T-cell (primary cell): ENCODE measurements around the gene STX18. TPM values are rescaled to one million over a fixed set of nuclear protein-coding genes. Genes with fewer than 3 reads are reported as not detected.
A peak's percentile ranks its signal among the peaks of the same experiment; 100 is the strongest.
"Not testable (repeated sequence)": the region's sequence is repeated elsewhere in the genome, so short reads cannot be mapped to it uniquely, and the experiment has no call there.

Experiments used
- ATAC-seq, 4 experiments: fragments of 200-7000 bp in 3 of 4; fragments of 150-1000 bp in 1 of 4; cut with Tn5 transposase; replicated peaks in 1 of 4; 1 replicate in 3 of 4; 2 replicates in 1 of 4; pipeline ENCODE4 v1.10.0; 2021; ENCODE audit warnings: moderate library complexity in 3 of 4, mild to moderate bottlenecking in 2 of 4, moderate number of reproducible peaks in 1 of 4
- CTCF ChIA-PET, 2 donors: fragments of 300-600 bp; sonication (Branson Sonifier 250); formaldehyde crosslinking; loops; one replicate each; lab custom pipeline; 2022; ENCODE audit warnings: antibody characterized with exemption in 2 of 2; lab: Charles Lee
- POLR2A ChIA-PET, 2 donors: fragments of 300-600 bp; sonication (Branson Sonifier 250); formaldehyde crosslinking; loops; one replicate each; lab custom pipeline; 2022; ENCODE audit warnings: antibody characterized with exemption in 2 of 2; lab: Charles Lee
- DNase-seq, 35 experiments: peaks; one replicate each; pipeline versions ENCODE4 v3.0.0 to v3.0.0-alpha.2; 2013 to 2023
- H3K27ac ChIP-seq: one replicate; pipeline ENCODE4 v1.5.1; 2013; ENCODE audit warnings: low read length
- H3K27me3 ChIP-seq, 2 experiments: replicated peaks in 1 of 2; 1 replicate in 1 of 2; 2 replicates in 1 of 2; pipeline versions ENCODE4 v1.6.1 to v1.7.0; 2013; ENCODE audit warnings: low read length in 1 of 2, mixed read lengths in 1 of 2; ENCODE audit not compliant: control insufficient read depth in 2 of 2, insufficient read depth in 2 of 2; ENCODE audit errors: extremely low read depth in 1 of 2
- H3K36me3 ChIP-seq, 2 donors: 1 replicate in 1 of 2; 2 replicates in 1 of 2; pipeline versions ENCODE4 v1.6.1 to v1.7.0; 2013; ENCODE audit warnings: low read length in 1 of 2; ENCODE audit not compliant: control insufficient read depth in 2 of 2, insufficient read depth in 1 of 2; ENCODE audit errors: extremely low read depth in 1 of 2
- H3K4me1 ChIP-seq, 2 experiments: 1 replicate in 1 of 2; 2 replicates in 1 of 2; pipeline versions ENCODE4 v1.6.1 to v1.7.0; 2013; ENCODE audit warnings: low read length in 2 of 2, mixed read lengths in 1 of 2; ENCODE audit not compliant: insufficient read depth in 2 of 2, control insufficient read depth in 1 of 2; ENCODE audit errors: extremely low read depth in 1 of 2
- H3K4me3 ChIP-seq, 2 donors: 1 replicate in 1 of 2; 2 replicates in 1 of 2; pipeline versions ENCODE4 v1.5.1 to v1.7.0; 2013; ENCODE audit warnings: mild to moderate bottlenecking in 2 of 2, low read length in 1 of 2, moderate library complexity in 1 of 2; ENCODE audit not compliant: control insufficient read depth in 1 of 2; ENCODE audit errors: extremely low read depth in 1 of 2
- H3K9me3 ChIP-seq: 2 replicates; pipeline ENCODE4 v1.7.0; 2013
- H3K27ac Mint-ChIP-seq, 2 donors: one replicate each; pipeline ENCODE4 v1.8.0; 2020 to 2021; ENCODE audit warnings: mild to moderate bottlenecking in 2 of 2, mixed read lengths in 2 of 2
- H3K27me3 Mint-ChIP-seq, 2 donors: one replicate each; pipeline ENCODE4 v1.8.0; 2021 to 2022; ENCODE audit warnings: mixed read lengths in 2 of 2
- H3K36me3 Mint-ChIP-seq: one replicate; pipeline ENCODE4 v1.8.0; 2021; ENCODE audit warnings: mixed read lengths
- H3K4me1 Mint-ChIP-seq, 3 donors: one replicate each; pipeline ENCODE4 v1.8.0; 2020 to 2022; ENCODE audit warnings: mixed read lengths in 3 of 3, mild to moderate bottlenecking in 1 of 3
- H3K4me3 Mint-ChIP-seq, 3 donors: one replicate each; pipeline ENCODE4 v1.8.0; 2020 to 2022; ENCODE audit warnings: mild to moderate bottlenecking in 3 of 3, mixed read lengths in 3 of 3, moderate library complexity in 3 of 3
- H3K9me3 Mint-ChIP-seq, 3 donors: one replicate each; pipeline ENCODE4 v1.8.0; 2020 to 2022; ENCODE audit warnings: mixed read lengths in 3 of 3
- WGBS: methylation state at CpG from one replicate; pipeline ENCODE4 v1.1.5; 2013; ENCODE audit warnings: missing lambda C conversion rate; ENCODE audit not compliant: insufficient coverage; 5-methylcytosine and 5-hydroxymethylcytosine counted together
- total RNA-seq, 35 experiments: library from RNA in 6 of 35; stranded (reverse) in 6 of 35; fragments of 120-200 nt in 1 of 35; gene quantifications; one replicate each; pipeline versions ENCODE4 v1.2.1 to v1.2.4 and lab custom pipeline; 2013 to 2026

Gene STX18
- total RNA-seq, 5 donors from 2014 or later (not counting 1 experiment from before 2014, with no cell fraction given) = 19.7 to 24.2 (median 22.3) TPM

DNA sequence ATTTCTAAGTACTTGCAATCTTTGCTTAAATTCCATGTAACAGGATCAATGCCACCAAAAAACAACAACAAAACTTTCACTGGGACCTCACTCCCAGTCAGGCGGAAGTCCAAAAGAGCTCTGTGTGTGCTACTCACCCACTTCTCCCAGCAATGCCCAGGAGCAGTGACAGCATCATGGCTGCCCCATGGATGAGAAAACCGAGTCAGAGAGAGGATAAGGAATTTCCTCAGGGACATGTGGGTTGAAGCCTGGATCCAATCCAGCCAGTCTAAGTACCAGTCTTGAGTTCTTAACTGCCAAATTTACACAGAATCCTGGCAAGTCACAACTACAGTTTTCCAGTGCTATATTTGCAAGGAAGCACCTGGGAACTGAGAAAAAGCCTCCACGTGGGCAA, 64.5 kb downstream of the STX18 start:
- Mint-ChIP-seq H3K27me3 (no peaks in the 10 kb centered on the region), H3K4me1 (peaks cover 20 to 31% (median 21%) of the 10 kb centered on the region in 3 donors), H3K36me3 (peaks cover 20% of the 10 kb centered on the region), H3K4me3 (no peak overlapping the region), H3K9me3 (no peaks in the 10 kb centered on the region), H3K27ac (no peak overlapping the region)
- H3K27me3 ChIP-seq = no peaks in the 10 kb centered on the region
- H3K27ac ChIP-seq = no peak overlapping the region
- H3K36me3 ChIP-seq = no peaks in the 10 kb centered on the region
- ATAC-seq (no peak), DNase-seq (no peak)
- CTCF ChIA-PET = interaction anchor here in 1 of 2 donors (0.6 kb wide), 1 partner anchor 19 kb away, joined by 3 read pairs; no protein-coding TSS in a partner anchor
- H3K9me3 ChIP-seq = no peaks in the 10 kb centered on the region
- WGBS = 76% methylated on average over 2 of the region's 3 CpGs
- H3K4me3 ChIP-seq = no peak overlapping the region
- POLR2A ChIA-PET = no interaction called here
- H3K4me1 ChIP-seq = no peaks in the 10 kb centered on the region

- no peak overlapping the region for H3K4me3 Mint-ChIP-seq
- Histone ChIP-seq H3K4me3 (no peak overlapping the region), H3K27me3 (no peaks in the 10 kb centered on the region), H3K9me3 (no peaks in the 10 kb centered on the region), H3K4me1 (no peaks in the 10 kb centered on the region), H3K36me3 (peaks cover 0 to 20% of the 10 kb centered on the region in 2 donors), H3K27ac (no peak overlapping the region)
- WGBS = 100% methylated on average over 2 of the region's 3 CpGs
- ATAC-seq = no peak
- ChIA-PET POLR2A (no interaction called here), CTCF (no interaction called here)
- DNase-seq = no peak
- peaks cover 43% of the 10 kb centered on the region for H3K36me3 Mint-ChIP-seq
- H3K4me1 Mint-ChIP-seq = peaks cover 6 to 22% (median 14%) of the 10 kb centered on the region in 3 donors
- no peak overlapping the region for H3K27ac Mint-ChIP-seq
- H3K9me3 Mint-ChIP-seq = no peaks in the 10 kb centered on the region
- H3K27me3 Mint-ChIP-seq = no peaks in the 10 kb centered on the region
Measured at GRCh38 chr4:4474476-4474875, 67.4 kb downstream of the STX18 start.

- H3K27me3 ChIP-seq = no peaks in the 10 kb centered on the region
- no peaks in the 10 kb centered on the region for H3K9me3 ChIP-seq
- H3K4me3 ChIP-seq = no peak overlapping the region
- WGBS = 94% methylated on average over 8 of the region's 8 CpGs
- Mint-ChIP-seq H3K36me3 (peaks cover 55% of the 10 kb centered on the region), H3K4me3 (no peak overlapping the region), H3K27ac (no peak overlapping the region), H3K4me1 (peaks cover 5 to 14% (median 8%) of the 10 kb centered on the region in 3 donors), H3K27me3 (no peaks in the 10 kb centered on the region), H3K9me3 (no peaks in the 10 kb centered on the region)
- ChIA-PET CTCF (no interaction called here), POLR2A (no interaction called here)
- no peaks in the 10 kb centered on the region for H3K4me1 ChIP-seq
- peaks cover 0 to 28% of the 10 kb centered on the region in 2 donors for H3K36me3 ChIP-seq
- H3K27ac ChIP-seq = no peak overlapping the region
- no peak for ATAC-seq
- no peak for DNase-seq
Measured at GRCh38 chr4:4472344-4472958, 69.4 kb downstream of the STX18 start.

DNA sequence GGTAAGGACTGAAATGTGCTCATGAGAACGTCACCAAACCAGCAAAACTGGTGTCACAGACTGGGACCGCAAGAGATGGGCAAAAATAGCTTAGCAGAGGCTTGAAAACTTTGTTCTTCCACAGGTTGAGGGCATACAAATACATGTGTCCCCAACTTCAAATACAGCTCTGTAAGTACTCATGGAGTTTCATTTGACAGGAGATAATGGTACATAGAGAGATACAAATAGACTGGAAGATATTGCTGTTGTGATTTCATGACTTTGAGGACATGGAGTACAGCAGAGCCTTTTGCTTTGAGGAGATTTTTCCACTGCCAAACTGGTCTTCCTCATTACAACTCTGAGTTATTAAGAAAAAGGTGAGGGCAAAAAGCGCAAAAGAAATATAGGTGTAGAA, 70.7 kb downstream of the STX18 start:
- no peaks in the 10 kb centered on the region for H3K27me3 Mint-ChIP-seq
- CTCF ChIA-PET = no interaction called here
- DNase-seq (no peak), ATAC-seq (no peak)
- no peak overlapping the region for H3K27ac Mint-ChIP-seq
- no peaks in the 10 kb centered on the region for H3K4me1 ChIP-seq
- POLR2A ChIA-PET = no interaction called here
- peaks cover 0 to 36% of the 10 kb centered on the region in 2 donors for H3K36me3 ChIP-seq
- WGBS = no CpG with 5 or more reads among the region's 3 CpGs
- no peak overlapping the region for H3K4me3 ChIP-seq
- H3K36me3 Mint-ChIP-seq = peaks cover 64% of the 10 kb centered on the region
- no peak overlapping the region for H3K27ac ChIP-seq
- H3K9me3 Mint-ChIP-seq = peaks cover 0 to 4% (median 0%) of the 10 kb centered on the region in 3 donors
- H3K27me3 ChIP-seq = no peaks in the 10 kb centered on the region
- no peaks in the 10 kb centered on the region for H3K9me3 ChIP-seq
- no peak overlapping the region for H3K4me3 Mint-ChIP-seq
- peaks cover 5 to 15% (median 10%) of the 10 kb centered on the region in 3 donors for H3K4me1 Mint-ChIP-seq

- H3K27me3 Mint-ChIP-seq = no peaks in the 10 kb centered on the region
- Histone ChIP-seq H3K27ac (no peak overlapping the region), H3K4me1 (no peaks in the 10 kb centered on the region), H3K36me3 (peaks cover 0 to 38% of the 10 kb centered on the region in 2 donors), H3K9me3 (no peaks in the 10 kb centered on the region), H3K4me3 (no peak overlapping the region), H3K27me3 (no peaks in the 10 kb centered on the region)
- no peak for ATAC-seq
- peaks cover 3 to 9% (median 3%) of the 10 kb centered on the region in 3 donors for H3K9me3 Mint-ChIP-seq
- ChIA-PET POLR2A (no interaction called here), CTCF (no interaction called here)
- H3K4me3 Mint-ChIP-seq = no peak overlapping the region
- no peak for DNase-seq
- no CpG with 5 or more reads among the region's 3 CpGs for WGBS
- no peak overlapping the region for H3K27ac Mint-ChIP-seq
- H3K36me3 Mint-ChIP-seq = peaks cover 74% of the 10 kb centered on the region
- H3K4me1 Mint-ChIP-seq = peaks cover 7 to 23% (median 10%) of the 10 kb centered on the region in 3 donors
Measured at GRCh38 chr4:4470208-4470607, 71.6 kb downstream of the STX18 start.

DNA sequence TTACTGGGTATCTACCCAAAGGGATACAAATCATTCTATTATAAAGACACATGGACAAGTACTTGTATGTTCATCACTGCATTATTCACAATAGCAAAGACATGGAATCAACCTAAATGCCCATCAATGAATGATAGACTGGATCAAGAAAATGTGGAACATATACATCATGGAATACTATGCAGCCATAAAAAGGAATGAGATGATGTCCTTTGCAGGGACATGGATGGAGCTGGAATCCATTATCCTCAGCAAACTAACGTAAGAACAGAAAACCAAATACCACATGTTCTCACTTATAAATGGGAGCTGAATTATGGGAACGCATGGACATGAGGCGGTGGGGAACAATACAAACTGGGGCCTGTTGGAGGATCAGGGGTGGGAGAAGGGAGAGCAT, 76.6 kb downstream of the STX18 start:
- H3K4me3 ChIP-seq, H3K9me3 ChIP-seq, H3K4me3 Mint-ChIP-seq, DNase-seq, H3K9me3 Mint-ChIP-seq, H3K27me3 ChIP-seq, POLR2A ChIA-PET, H3K27me3 Mint-ChIP-seq, ATAC-seq, H3K27ac ChIP-seq, CTCF ChIA-PET: not testable (repeated sequence)
- Histone ChIP-seq H3K36me3 (peaks cover 0 to 26% of the 10 kb centered on the region in 2 donors), H3K4me1 (peaks cover 0 to 23% of the 10 kb centered on the region in 2 experiments)
- H3K36me3 Mint-ChIP-seq = peaks cover 60% of the 10 kb centered on the region
- WGBS = no CpG with 5 or more reads among the region's 3 CpGs
- peaks cover 31 to 45% (median 43%) of the 10 kb centered on the region in 3 donors for H3K4me1 Mint-ChIP-seq
- H3K27ac Mint-ChIP-seq = peak overlapping the region; percentile 42 to 72
